Cerebellar nuclear complex (tissue), 1 donor: Measurements from ENCODE around the gene LAMTOR4.
"Not testable (repeated sequence)": the region's sequence is repeated elsewhere in the genome, so short reads cannot be mapped to it uniquely, and the experiment has no call there.

Experiments used
- DNase-seq, 2 experiments: peaks; one replicate each; lab custom pipeline; 2025; lab: John Stamatoyannopoulos, UW

Gene LAMTOR4

DNA sequence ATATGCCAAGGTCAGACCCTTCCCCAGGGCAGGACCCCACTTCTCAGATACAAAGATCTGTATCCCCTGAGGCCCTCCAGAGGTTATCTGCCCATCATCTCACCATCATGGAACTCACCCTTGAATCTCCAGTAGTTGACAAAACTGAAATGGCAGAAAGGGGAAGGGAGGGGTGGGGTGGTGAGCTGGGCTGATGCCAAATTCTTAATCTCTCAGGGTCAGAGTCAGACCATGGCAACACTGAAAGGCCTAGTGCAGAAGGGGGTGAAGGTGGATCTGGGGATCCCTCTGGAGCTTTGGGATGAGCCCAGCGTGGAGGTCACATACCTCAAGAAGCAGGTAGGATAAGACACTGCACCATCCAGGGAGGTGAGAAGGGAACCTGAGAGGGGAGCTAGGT, 26.1 kb upstream of the LAMTOR4 start:
- no peak for DNase-seq

DNA sequence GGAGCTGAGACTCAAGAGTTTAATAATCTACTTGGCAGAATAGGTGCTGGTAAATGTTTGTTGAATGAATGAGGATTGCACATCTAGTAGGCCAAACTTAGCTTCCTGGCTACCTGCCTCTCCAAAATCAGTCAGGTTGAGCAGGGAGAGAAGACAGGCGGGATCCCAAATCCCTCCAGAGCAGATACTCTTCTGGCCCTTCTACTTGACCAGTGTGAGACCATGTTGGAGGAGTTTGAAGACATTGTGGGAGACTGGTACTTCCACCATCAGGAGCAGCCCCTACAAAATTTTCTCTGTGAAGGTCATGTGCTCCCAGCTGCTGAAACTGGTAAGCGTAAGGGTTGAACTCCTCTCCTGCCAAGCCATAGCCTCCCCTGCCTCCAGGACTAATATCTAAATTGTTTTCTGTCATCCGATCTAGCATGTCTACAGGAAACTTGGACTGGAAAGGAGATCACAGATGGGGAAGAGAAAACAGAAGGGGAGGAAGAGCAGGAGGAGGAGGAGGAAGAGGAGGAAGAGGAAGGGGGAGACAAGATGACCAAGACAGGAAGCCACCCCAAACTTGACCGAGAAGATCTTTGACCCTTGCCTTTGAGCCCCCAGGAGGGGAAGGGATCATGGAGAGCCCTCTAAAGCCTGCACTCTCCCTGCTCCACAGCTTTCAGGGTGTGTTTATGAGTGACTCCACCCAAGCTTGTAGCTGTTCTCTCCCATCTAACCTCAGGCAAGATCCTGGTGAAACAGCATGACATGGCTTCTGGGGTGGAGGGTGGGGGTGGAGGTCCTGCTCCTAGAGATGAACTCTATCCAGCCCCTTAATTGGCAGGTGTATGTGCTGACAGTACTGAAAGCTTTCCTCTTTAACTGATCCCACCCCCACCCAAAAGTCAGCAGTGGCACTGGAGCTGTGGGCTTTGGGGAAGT, 24.2 kb upstream of the LAMTOR4 start:
- no peak for DNase-seq

DNA sequence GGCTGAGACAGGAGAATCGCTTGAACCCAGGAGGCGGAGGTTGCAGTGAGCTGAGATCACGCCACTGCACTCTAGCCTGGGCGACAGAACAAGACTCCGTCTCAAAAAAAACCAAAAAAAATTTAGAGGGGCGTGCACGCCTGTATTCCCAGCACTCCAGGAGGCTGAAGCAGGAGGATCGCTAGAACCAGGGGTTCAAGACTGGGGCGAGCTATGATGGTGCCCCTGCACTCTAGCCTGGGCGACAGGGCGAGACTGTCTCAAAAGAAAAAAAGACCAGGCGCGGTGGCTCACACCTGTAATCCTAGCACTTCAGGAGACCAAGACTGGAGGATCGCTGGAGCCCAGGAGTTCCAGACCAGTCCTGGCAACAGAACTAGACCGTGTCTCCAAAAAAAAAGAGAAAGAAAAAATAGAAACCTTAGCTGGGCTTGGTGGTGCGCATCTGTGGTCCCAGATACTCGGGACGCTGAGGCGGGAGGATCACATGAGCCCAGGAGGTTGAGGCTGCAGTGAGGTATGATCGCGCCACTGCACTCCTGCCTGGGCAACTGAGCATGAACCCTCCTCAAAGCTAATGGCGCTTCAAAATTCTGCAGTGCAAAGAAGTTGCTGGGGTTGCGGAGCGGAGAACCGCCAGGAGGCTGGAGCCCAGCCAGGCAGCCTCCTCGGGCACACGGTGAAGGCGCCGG, 22.3 kb upstream of the LAMTOR4 start:
- DNase-seq, result peak in 1 of 2 experiments; percentile 51

DNA sequence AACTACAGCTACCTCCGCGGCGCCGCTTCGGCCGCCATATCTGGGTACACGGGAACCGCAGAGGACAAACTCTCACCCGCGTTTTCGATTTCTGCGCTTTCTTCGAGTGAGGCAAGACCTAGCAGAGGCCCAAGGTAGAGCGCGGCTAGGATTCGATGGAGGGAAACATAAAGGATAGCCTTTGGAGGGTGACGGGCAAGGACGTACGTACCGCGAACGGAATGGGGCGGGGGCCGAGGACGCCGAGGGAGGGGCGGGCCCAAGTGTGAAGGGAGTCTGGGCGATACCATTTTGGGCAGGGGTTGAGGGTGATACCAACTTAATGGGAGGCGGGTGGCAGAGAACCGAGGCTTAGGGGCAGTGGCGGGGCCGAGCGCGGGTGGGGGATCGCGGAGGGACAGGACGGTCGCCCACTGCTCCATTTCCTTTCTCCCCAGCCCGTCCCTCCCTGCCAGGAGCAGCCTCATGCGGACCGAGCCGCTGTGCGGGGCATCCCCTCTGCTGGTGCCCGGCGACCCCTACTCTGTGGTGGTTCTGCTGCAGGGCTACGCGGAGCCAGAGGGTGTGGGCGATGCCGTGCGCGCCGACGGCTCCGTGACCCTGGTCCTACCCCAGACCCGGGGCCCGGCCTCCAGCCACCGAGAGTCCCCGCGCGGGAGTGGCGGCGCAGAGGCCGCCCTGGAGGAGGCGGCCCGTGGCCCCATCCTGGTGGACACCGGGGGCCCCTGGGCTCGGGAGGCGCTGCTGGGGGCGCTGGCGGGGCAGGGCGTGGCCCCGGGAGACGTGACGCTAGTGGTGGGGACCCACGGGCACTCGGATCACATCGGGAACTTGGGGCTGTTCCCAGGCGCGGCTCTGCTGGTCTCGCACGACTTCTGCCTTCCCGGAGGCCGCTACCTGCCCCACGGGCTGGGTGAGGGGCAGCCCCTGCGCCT, 21.5 kb upstream of the LAMTOR4 start, which contains the start of gene MBLAC1:
Gene MBLAC1 (plus strand): TSS at position 37 of the 935 bp plus-strand sequence. CDS start 429 bp downstream, at position 466.
- DNase-seq, result peak; percentile 37 to 65

DNA sequence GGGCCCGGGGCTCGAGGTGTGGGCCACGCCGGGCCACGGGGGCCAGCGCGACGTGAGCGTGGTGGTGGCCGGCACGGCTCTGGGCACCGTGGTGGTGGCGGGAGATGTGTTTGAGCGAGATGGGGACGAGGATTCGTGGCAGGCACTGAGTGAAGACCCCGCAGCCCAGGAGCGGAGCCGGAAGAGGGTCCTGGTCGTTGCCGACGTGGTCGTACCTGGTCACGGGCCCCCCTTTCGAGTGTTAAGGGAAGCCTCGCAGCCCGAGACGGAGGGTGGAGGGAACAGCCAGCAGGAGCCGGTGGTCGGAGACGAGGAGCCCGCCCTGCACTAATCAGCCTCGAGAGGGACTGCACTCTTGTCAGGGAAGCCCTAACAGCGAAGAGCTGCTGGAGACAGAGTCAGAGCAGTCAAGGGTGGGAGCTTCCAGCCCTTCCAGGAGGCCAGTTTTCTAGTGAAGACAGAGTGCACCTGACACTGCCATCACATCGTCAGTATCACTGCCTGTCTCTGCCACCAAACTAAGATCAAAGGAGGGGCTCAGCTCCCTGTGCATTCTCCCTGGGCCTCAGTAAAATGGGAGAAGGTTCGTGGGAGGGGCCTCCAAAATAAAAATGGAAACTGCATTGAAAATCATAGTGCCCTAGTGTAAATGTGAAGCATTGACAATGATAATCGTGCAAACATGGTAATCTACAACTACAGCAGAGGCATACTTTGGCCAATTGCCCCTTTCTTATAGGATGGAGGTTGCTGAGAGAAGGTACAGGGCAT, 20.7 kb upstream of the LAMTOR4 start:
- DNase-seq, result peak in 1 of 2 experiments; percentile 3

DNA sequence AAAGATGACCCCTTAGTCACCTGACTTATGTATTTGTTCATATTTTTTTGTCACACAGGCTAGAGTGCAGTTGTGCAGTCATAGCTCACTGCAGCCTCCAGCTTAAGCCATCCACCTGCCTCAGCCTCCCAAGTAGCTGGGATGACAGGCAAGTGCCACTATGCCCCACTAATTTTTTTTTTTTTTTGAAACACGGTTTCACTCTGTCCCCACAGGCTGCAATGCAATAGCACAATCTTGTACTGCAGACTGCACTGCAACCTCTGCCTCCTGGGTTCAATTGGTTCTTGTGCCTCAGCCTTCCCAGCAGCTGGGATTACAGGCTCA, 20.1 kb upstream of the LAMTOR4 start:
- no peak for DNase-seq

DNA sequence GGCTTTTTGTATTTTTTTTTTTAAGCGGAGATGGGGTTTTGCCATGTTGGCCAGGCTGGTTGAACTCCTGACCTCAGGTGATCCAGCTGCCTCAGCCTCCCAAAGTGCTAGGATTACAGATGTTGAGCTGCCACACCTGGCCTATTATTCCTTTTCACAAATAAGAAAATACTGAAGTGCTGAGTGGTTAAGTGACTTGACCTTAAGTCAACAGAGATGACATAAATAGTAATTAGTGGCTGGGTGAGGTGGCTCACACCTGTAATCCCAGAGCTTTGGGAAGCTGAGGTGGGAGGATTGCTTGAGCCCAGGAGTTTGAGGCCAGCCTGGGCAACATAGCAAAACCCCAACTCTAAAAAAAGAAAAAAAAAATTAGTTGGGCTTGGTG, 18.5 kb upstream of the LAMTOR4 start:
- DNase-seq, result not testable (repeated sequence)

DNA sequence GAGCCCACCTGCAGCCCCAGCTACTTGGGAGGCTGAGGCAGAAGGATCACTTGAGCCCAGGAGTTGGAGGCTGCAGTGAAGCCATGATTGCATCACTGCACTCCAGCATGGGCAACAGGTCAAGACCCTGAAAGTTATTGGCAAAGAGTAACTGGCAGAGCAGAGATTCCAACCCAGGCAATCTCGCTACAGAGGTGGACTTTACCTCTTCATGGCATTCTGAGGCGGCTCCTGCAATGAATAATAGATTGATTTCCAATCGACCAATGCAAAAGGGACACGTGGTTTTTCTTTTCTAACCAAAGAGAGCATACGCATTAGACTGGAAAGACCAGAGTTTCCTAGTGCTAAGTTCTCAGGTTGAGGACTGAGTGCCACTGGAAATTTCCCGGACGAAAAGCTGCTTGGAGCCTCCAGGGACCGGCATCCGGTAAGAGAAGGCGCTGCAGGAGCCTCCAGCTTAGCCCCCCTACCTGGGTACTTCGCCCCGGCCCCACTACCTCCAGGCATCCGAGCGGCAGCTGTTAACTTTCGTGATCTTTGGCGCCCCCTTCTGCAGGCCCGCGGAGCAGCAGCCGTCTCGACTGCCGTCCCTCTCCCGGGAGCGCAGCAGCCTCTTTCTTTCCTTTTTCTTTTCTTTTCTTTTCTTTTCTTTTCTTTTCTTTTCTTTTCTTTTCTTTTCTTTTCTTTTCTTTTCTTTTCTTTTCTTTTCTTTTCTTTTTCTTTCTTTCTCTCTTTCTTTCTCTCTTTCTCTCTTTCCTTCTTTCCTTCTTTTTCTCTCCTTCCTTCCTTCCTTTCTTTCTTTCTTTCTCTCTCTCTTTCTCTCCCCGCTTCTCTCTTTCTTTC, 17.9 kb upstream of the LAMTOR4 start:
- DNase-seq, result peak in 1 of 2 experiments; percentile 4

DNA sequence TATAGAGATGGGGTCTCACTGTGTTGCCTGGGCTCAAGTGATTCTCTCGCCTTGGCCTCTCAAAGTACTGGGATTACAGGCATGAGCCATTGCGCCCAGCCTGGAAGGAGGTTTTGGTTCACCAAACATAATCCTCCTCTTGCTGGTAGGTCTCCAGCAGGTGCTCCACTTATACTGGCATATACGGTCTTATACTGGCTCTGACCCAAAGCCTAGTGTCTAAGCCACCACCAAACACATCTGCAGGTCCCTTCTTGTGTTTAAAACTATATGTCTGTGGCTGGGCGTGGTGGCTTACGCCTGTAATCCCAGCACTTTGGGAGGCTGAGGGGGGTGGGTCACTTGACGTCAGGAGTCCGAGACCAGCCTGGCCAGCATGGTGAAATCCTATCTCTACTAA, 16.6 kb upstream of the LAMTOR4 start:
- no peak for DNase-seq

DNA sequence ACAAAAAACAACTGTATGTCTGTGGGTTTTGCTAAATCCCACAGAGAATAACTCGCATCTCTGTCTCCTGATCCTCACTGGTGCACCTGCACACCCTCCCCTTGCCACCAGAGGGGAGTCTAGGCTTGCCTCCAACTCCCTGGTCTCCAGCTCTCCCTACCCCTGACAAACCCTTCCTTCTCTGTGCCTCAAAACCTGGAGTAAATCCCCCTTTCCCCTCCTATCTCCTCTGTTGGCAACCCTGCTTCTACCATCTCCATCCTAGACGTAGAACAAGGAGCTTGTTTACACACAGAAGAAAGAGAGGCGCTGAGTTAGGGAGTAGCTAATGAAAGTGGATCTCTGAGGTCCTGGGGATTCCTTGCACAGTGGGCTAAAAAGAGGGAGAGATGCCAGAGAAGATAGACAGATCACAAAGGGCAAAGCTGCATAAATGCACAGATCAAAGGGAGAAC, 16.0 kb upstream of the LAMTOR4 start:
- DNase-seq, result no peak

DNA sequence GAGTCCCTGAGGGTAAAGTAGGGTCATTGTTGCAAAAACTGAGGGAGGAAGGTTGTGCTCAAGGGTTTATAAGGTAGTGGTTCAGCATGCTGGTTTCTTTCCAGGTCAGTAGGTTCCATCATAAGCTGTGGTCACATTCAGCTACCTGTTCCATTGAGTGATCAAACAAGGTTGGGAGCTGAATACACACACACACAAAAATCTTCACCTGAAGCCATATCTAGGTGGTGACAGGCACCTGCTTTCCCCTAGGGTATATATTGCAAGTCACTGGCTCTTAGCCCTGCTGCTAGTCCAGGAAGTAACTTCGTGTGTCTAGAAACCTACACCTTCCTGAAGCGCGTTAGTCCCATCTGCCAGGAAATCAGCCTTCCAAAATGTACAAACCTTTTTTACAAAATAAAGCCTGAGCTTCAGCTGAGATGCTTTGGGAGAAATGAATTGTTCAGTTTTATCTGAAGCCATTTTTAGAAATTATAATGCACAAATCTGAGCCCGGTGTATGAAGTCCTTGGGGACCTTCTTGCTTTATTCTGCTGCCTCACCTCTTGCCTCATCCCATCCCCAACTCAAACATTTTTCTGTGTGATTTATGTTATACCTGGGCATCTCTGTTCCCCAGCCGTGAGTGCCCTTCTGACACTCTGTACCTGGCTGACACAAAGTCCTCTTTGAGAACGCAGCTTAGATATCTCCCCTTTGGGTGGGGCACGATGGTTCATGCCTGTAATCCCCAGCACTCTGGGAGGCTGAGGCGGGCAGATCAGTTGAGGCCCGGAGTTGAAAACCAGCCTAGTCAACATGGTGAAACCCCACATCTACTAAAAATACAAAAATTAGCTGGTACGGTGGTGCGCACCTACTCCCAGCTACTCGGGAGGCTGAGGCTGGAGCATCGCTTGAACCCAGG, 10.6 kb upstream of the LAMTOR4 start:
- DNase-seq, result no peak

DNA sequence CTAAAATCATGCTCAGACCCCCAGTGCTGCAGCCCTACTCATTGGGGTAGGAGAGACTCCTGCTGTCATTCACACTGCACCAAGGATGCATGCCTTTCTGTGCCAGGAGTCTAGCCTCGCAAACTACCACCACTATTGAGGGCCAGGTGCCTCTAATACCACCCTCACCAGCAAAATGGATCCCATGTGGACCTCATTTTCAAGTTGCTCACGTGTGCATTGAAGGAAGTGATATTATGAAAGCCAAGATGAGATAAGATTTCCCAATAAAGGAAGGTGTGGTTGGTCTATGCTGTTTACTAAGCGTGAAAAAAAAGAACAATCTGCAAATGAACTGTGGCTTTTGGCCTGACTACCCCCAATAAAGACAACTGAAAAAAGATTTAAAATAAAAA, 7.2 kb upstream of the LAMTOR4 start:
- DNase-seq, result no peak

DNA sequence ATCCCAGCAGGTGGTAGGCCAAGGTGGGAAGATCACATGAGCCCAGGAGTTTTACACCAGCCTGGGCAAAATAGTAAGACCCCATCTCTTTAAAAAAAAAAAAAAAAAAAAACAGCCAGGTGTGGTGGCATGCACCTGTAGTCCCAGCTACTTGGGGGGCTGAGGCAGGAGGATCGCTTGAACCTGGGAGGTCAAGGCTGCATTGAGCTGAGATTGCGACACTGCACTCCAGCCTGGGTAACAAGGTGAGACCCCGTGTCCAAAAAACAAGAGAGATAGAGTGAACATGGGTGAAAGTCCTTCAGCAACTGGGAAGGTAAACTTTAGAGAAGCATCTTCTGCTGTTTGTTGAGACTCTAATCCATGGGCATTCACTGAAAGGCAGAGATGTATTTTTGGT, 6.3 kb upstream of the LAMTOR4 start:
- DNase-seq, result no peak

DNA sequence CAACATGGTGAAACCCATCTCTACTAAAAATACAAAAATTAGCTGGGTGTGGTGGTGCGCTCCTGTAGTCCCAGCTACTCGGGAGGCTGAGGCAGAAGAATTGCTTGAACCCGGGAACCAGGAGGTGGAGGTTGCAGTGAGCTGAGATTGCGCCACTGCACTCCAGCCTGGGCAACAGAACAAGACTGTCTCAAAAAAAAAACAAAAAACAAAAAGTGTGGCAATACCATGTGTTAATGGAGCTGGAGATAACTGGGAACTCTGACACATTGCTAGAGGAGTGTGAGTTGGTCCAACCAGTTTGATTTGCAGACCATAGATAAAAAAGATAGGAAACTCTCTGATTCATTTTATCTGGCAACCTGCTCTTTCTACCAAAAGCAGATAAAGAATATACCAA, 2.4 kb upstream of the LAMTOR4 start:
- not testable (repeated sequence) for DNase-seq

DNA sequence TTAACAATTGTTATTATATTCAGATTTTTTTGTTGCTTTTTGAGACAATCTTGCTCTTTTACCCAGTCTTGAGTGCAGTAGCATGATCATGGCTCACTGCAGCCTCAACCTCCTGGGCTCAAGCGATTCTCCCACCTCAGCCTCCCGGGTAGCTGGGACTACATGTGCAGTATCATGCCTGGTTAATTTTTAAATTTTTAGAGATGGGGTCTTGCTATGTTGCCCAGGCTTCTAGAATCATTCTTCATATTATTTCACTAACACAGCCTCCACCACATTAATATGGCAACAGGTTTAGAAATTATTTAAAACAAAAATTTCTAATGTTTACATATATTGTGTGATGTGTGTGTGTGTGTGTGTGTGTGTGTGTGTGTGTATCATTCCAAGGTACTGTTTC, 1.4 kb upstream of the LAMTOR4 start:
- no peak for DNase-seq

DNA sequence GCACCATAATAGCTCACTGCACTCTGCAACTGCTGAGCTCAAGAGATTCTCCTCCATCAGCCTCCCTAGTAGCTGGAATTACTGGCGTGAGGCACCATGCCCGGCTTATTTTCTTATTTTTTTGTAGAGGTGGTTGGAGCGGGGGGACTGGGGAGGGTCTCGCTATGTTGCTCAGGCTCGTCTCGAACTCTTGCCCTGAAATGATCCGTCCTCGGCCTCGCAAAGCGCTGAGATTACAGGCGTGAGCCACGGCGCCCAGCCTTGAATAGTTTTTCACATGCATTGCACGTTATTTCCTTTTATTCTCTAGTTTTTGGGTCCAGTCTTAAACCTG, 526 bp upstream of the LAMTOR4 start:
- DNase-seq, result no peak

DNA sequence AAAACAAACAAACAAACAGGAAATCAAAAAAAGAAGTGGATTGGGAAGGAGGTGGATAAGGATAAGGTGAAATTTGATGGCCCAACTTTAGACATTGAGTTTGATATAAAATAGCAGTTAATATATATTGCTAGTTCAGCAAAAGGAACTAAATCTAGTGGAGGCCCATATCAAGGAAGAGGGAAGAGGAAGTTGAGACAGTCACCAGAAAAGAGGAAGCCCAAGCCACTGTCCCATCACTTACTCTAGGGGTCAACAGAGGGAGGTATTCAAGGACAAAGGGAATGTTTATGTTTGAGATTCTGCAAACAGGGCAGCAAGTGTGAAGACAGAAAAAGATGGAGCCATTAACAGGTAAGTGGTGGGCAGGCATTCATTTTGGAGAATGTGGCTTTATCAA, 3.7 kb downstream of the LAMTOR4 start:
- DNase-seq, result no peak

DNA sequence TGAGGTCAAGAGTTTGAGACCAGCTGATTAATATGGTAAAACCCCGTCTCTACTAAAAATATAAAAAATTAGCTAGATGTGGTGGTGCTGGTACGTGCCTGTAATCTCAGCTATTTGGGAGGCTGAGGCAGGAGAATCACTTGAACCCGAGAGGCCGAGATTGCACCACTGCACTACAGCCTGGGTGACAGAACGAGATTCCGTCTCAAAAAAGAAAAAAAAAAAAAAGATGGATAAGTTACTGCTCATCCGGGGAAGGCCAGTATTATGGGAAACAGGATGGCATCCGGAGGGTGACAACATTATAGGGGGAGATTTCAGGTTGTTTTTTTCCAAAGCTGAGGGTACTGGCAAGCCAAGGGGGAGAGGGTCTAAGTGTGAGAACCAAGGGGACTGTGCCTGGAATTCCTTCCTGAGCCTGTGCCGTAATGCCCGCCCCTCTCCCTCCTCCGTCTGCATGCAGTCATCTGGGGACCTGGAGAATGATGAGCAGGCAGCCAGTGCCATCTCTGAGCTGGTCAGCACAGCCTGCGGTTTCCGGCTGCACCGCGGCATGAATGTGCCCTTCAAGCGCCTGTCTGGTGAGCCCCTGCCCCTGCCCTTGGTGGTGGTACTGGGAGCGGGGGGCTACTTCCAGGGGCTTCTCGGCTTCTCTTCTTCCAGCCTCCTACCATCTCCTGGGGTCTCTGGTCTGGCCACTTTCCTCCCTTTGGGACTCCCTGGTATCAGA, 4.4 kb downstream of the LAMTOR4 start:
- no peak for DNase-seq
